H9 (cell line): ENCODE results near the gene ABCG8. TPM values are rescaled to one million over a fixed set of nuclear protein-coding genes. Genes with fewer than 3 reads are reported as not detected.

Source experiments
- DNase-seq: peaks from one replicate; pipeline ENCODE4 v3.0.0-alpha.2; 2017
- H2AFZ ChIP-seq: one replicate; pipeline ENCODE4 v1.6.1; 2013; ENCODE audit warnings: mild to moderate bottlenecking, low read length, control low read depth, moderate library complexity
- H2AK5ac ChIP-seq: 2 replicates; pipeline ENCODE4 v1.6.1; 2013; ENCODE audit warnings: low read length, control low read depth, mixed read lengths; ENCODE audit not compliant: insufficient read length
- H2BK120ac ChIP-seq: one replicate; pipeline ENCODE4 v1.6.1; 2013; ENCODE audit warnings: low read depth, mild to moderate bottlenecking, low read length, control low read depth, inconsistent platforms; ENCODE audit not compliant: poor library complexity, severe bottlenecking
- H2BK12ac ChIP-seq: 2 replicates; pipeline ENCODE4 v1.6.1; 2013; ENCODE audit warnings: low read length, control low read depth, mixed read lengths, low read depth; ENCODE audit not compliant: insufficient read length
- H2BK15ac ChIP-seq: 2 replicates; pipeline ENCODE4 v1.6.1; 2013; ENCODE audit warnings: low read depth, low read length, control low read depth
- H2BK20ac ChIP-seq: one replicate; pipeline ENCODE4 v1.6.1; 2013; ENCODE audit warnings: low read depth, mild to moderate bottlenecking, low read length, control low read depth, inconsistent platforms; ENCODE audit not compliant: poor library complexity, severe bottlenecking
- H2BK5ac ChIP-seq: 2 replicates; pipeline ENCODE4 v1.6.1; 2013; ENCODE audit warnings: low read length, control low read depth, mixed read lengths; ENCODE audit not compliant: insufficient read length
- H3K14ac ChIP-seq: 2 replicates; pipeline ENCODE4 v1.6.1; 2013; ENCODE audit warnings: low read length, control low read depth; ENCODE audit not compliant: insufficient read depth
- H3K18ac ChIP-seq: 2 replicates; pipeline ENCODE4 v1.6.1; 2013; ENCODE audit warnings: low read depth, mild to moderate bottlenecking, mixed read lengths, low read length, control low read depth; ENCODE audit not compliant: insufficient read length
- H3K23ac ChIP-seq: 2 replicates; pipeline ENCODE4 v1.6.1; 2013; ENCODE audit warnings: low read length, control low read depth, mixed read lengths, low read depth; ENCODE audit not compliant: insufficient read length
- H3K23me2 ChIP-seq: 2 replicates; pipeline ENCODE4 v1.6.1; 2013; ENCODE audit warnings: low read depth, mild to moderate bottlenecking, mixed read lengths, low read length, control low read depth; ENCODE audit not compliant: insufficient read length, poor library complexity, severe bottlenecking
- H3K27ac ChIP-seq: 2 replicates; pipeline ENCODE4 v1.5.1; 2013; ENCODE audit warnings: low read length, control low read depth, mixed read lengths, low read depth; ENCODE audit not compliant: insufficient read length
- H3K27me3 ChIP-seq: 2 replicates; pipeline ENCODE4 v1.6.1; 2013; ENCODE audit warnings: low read length, control low read depth, inconsistent platforms; ENCODE audit not compliant: insufficient read depth
- H3K4ac ChIP-seq: 2 replicates; pipeline ENCODE4 v1.6.1; 2013; ENCODE audit warnings: low read depth, mild to moderate bottlenecking, control low read depth, inconsistent platforms, low read length, moderate library complexity
- H3K4me1 ChIP-seq: 2 replicates; pipeline ENCODE4 v1.6.1; 2013; ENCODE audit warnings: low read length, control low read depth, inconsistent platforms; ENCODE audit not compliant: insufficient read depth
- H3K4me2 ChIP-seq: 2 replicates; pipeline ENCODE4 v1.6.1; 2013; ENCODE audit warnings: low read length, control low read depth, mixed read lengths; ENCODE audit not compliant: insufficient read length, insufficient read depth
- H3K56ac ChIP-seq: 2 replicates; pipeline ENCODE4 v1.6.1; 2013; ENCODE audit warnings: low read depth, mild to moderate bottlenecking, mixed read lengths, low read length, control low read depth; ENCODE audit not compliant: insufficient read length
- H3K79me1 ChIP-seq: 2 replicates; pipeline ENCODE4 v1.6.1; 2013; ENCODE audit warnings: low read depth, mild to moderate bottlenecking, moderate library complexity, low read length, control low read depth, inconsistent platforms; ENCODE audit not compliant: insufficient read depth, poor library complexity, severe bottlenecking
- H3K79me2 ChIP-seq: 2 replicates; pipeline ENCODE4 v1.6.1; 2013; ENCODE audit warnings: low read length, control low read depth, inconsistent platforms; ENCODE audit not compliant: insufficient read depth
- H3K9ac ChIP-seq: 2 replicates; pipeline ENCODE4 v1.6.1; 2013; ENCODE audit warnings: low read length, control low read depth, mixed read lengths; ENCODE audit not compliant: insufficient read length; ENCODE audit errors: extremely low read depth
- H3K9me3 ChIP-seq: one replicate; pipeline ENCODE4 v1.6.1; 2013; ENCODE audit warnings: low read depth, low read length, inconsistent platforms; ENCODE audit not compliant: control insufficient read depth
- H3T11ph ChIP-seq: one replicate; pipeline ENCODE4 v1.6.1; 2013; ENCODE audit warnings: mild to moderate bottlenecking, low read length, control low read depth, inconsistent platforms
- H4K20me1 ChIP-seq: one replicate; pipeline ENCODE4 v1.6.1; 2013; ENCODE audit not compliant: control insufficient read depth, insufficient read length, insufficient read depth
- H4K5ac ChIP-seq: 2 replicates; pipeline ENCODE4 v1.6.1; 2013; ENCODE audit warnings: low read depth, mild to moderate bottlenecking, mixed read lengths, low read length, control low read depth; ENCODE audit not compliant: insufficient read length
- H4K8ac ChIP-seq: replicated peaks from 2 replicates; pipeline ENCODE4 v1.6.1; 2013; ENCODE audit warnings: low read length, control low read depth, mixed read lengths, low read depth; ENCODE audit not compliant: insufficient read length
- H4K91ac ChIP-seq: 2 replicates; pipeline ENCODE4 v1.6.1; 2013; ENCODE audit warnings: low read depth, mild to moderate bottlenecking, moderate library complexity, mixed read lengths, low read length, control low read depth; ENCODE audit not compliant: insufficient read length
- H3K27ac Mint-ChIP-seq, 3 experiments: 2 replicates in 2 of 3; 3 replicates in 1 of 3; pipeline ENCODE4 v1.8.0; 2020 to 2021; ENCODE audit warnings: mixed read lengths in 3 of 3, mild to moderate bottlenecking in 1 of 3, moderate library complexity in 1 of 3
- H3K27me3 Mint-ChIP-seq: 2 replicates; pipeline ENCODE4 v1.8.0; 2021; ENCODE audit warnings: low read depth, mild to moderate bottlenecking, moderate library complexity, mixed read lengths
- H3K36me3 Mint-ChIP-seq, 3 experiments: 2 replicates in 2 of 3; 3 replicates in 1 of 3; pipeline ENCODE4 v1.8.0; 2020 to 2021; ENCODE audit warnings: low read depth in 3 of 3, mixed read lengths in 3 of 3; ENCODE audit not compliant: insufficient read depth in 1 of 3
- H3K4me1 Mint-ChIP-seq, 2 experiments: 2 replicates each; pipeline ENCODE4 v1.8.0; 2020; ENCODE audit warnings: mixed read lengths in 2 of 2
- H3K4me3 Mint-ChIP-seq, 2 experiments: 2 replicates in 1 of 2; 3 replicates in 1 of 2; pipeline ENCODE4 v1.8.0; 2020 to 2021; ENCODE audit warnings: mild to moderate bottlenecking in 2 of 2, mixed read lengths in 2 of 2, moderate library complexity in 1 of 2
- H3K9me3 Mint-ChIP-seq, 2 experiments: 2 replicates in 1 of 2; 3 replicates in 1 of 2; pipeline ENCODE4 v1.8.0; 2020; ENCODE audit warnings: mild to moderate bottlenecking in 2 of 2, mixed read lengths in 2 of 2, moderate library complexity in 1 of 2
- CTCF ChIP-seq: fragments of 200-600 bp; sonication (generic); conservative IDR thresholded peaks from 3 replicates; pipeline ENCODE4 v1.8.0; 2021; ENCODE audit warnings: antibody characterized with exemption, mild to moderate bottlenecking
- WGBS: extraction: QIAGEN DNeasy Blood & Tissue Kit; methylation state at CpG from one replicate; pipeline ENCODE4 v1.1.7; 2013; ENCODE audit warnings: missing lambda C conversion rate, low lambda C conversion rate, mixed read lengths; ENCODE audit not compliant: insufficient read length; ENCODE audit errors: extremely low coverage; 5-methylcytosine and 5-hydroxymethylcytosine counted together
- total RNA-seq: library from RNA; stranded (reverse); gene quantifications from 2 replicates; pipeline ENCODE4 v1.2.1, GENCODE V29; 2021

Gene ABCG8
- total RNA-seq, 1 experiment from 2014 or later, result not detected

- no peaks in the 10 kb centered on the region for H3K79me2 ChIP-seq
- no peaks in the 10 kb centered on the region for H4K20me1 ChIP-seq
- no peak overlapping the region for H2AFZ ChIP-seq
- H3K4me2 ChIP-seq, result no peak overlapping the region
- no peaks in the 10 kb centered on the region for H3K27me3 ChIP-seq
- no peak overlapping the region for H2BK20ac ChIP-seq
- no peak overlapping the region for H2BK12ac ChIP-seq
- Mint-ChIP-seq H3K4me1 (no peaks in the 10 kb centered on the region), H3K27ac (no peak overlapping the region), H3K4me3 (no peak overlapping the region), H3K9me3 (no peaks in the 10 kb centered on the region), H3K36me3 (peaks cover 16 to 79% (median 61%) of the 10 kb centered on the region in 3 experiments; a peak in 6 of 7 replicates), H3K27me3 (no peaks in the 10 kb centered on the region)
- no peak overlapping the region for H2BK15ac ChIP-seq
- no peaks in the 10 kb centered on the region for H3K23me2 ChIP-seq
- H4K91ac ChIP-seq, result no peak overlapping the region
- H3K14ac ChIP-seq, result no peak overlapping the region
- H3K18ac ChIP-seq, result no peak overlapping the region
- no peak overlapping the region for H3K27ac ChIP-seq
- WGBS, result no CpG with 5 or more reads among the region's 2 CpGs
- H2AK5ac ChIP-seq, result no peak overlapping the region
- no peak overlapping the region for H3K56ac ChIP-seq
- no peak overlapping the region for H3K23ac ChIP-seq
- no peak overlapping the region for H2BK120ac ChIP-seq
- no peak overlapping the region for H3K9ac ChIP-seq
- no peaks in the 10 kb centered on the region for H3K4me1 ChIP-seq
- TF ChIP-seq CTCF, result no peak
- no peak overlapping the region for H4K8ac ChIP-seq
- no peak for DNase-seq
- H2BK5ac ChIP-seq, result no peak overlapping the region
- no peaks in the 10 kb centered on the region for H3K79me1 ChIP-seq
- H3T11ph ChIP-seq, result no peak overlapping the region
- H3K9me3 ChIP-seq, result no peaks in the 10 kb centered on the region
- no peak overlapping the region for H4K5ac ChIP-seq
- H3K4ac ChIP-seq, result no peak overlapping the region
Measured at GRCh38 chr2:43924463-43924862, 85.7 kb downstream of the ABCG8 start.
